ENCODE data around the gene CHPF2. TPM values are rescaled to one million over a fixed set of nuclear protein-coding genes. Genes with fewer than 3 reads are reported as not detected.

The CHPF2 gene
- total RNA-seq, 1 donor, result 95.3 TPM

DNA sequence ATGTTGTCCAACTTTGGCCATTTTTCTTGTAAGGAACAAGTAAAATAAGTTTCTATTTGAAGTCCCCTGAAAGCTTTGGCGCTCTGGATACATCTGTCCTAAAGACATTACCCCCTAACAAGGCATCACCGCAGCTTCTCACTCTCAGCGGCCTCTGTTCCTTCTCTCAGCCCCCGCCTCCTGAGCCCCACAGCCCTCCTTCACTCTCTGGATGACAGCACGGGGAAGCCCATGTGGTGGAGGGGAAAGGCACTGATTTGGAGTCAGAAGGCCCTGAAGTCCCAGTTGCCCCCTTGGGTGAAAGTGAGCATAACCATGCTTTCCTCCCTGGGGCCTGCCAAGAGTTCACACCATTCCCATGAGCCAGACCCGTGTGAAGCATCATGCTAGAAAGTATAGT lies 26.6 kb upstream of the CHPF2 start:
- DNase-seq (ENCODE audit: low read depth in 2 of 3, low spot score in 2 of 3), result peak in 1 of 3 donors; percentile 42

- peak; percentile 22 to 95 (median 85) for DNase-seq (ENCODE audit: low read depth in 2 of 3, low spot score in 2 of 3)
Observed at GRCh38 chr7:151206914-151207313, 25.4 kb upstream of the CHPF2 start.

DNA sequence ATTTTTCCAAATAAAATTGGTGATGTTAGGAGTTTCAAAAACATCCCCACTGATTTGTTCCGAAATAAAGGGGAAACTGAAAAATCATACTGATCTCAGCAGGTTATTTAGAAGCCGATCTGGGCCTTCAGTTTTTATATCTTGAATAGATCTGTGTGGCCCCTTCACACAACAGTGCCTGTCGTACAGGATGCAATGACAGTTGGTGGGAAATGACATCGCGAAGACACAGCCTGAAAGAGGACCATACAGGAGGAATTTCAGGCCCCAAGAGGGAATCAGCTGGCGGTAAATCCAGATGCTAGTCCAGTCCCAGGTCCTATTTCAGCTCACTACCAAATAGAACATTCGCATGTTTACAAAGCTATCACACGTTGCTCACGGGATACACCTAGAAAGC lies 25.0 kb upstream of the CHPF2 start:
- no peak for DNase-seq (ENCODE audit: low read depth in 2 of 3, low spot score in 2 of 3)

GRCh38 chr7:151207804-151208203 lies 24.5 kb upstream of the CHPF2 start:
- DNase-seq (ENCODE audit: low read depth in 2 of 3, low spot score in 2 of 3), result no peak

- no peak for DNase-seq (ENCODE audit: low read depth in 2 of 3, low spot score in 2 of 3)
Observed at GRCh38 chr7:151208253-151208862, 23.9 kb upstream of the CHPF2 start.

- no peak for DNase-seq (ENCODE audit: low read depth in 2 of 3, low spot score in 2 of 3)
Observed at GRCh38 chr7:151209588-151209987, 22.7 kb upstream of the CHPF2 start.

- DNase-seq (ENCODE audit: low read depth in 2 of 3, low spot score in 2 of 3), result no peak
Observed at GRCh38 chr7:151210087-151210854, 22.0 kb upstream of the CHPF2 start, which contains the start of gene H2BK1. TSS of gene H2BK1 (minus strand) at chr7:151210488. CDS start at chr7:151210318, 170 bp downstream.

GRCh38 chr7:151211155-151211772 lies 21.0 kb upstream of the CHPF2 start:
- no peak for DNase-seq (ENCODE audit: low read depth in 2 of 3, low spot score in 2 of 3)

- no peak for DNase-seq (ENCODE audit: low read depth in 2 of 3, low spot score in 2 of 3)
Observed at GRCh38 chr7:151212626-151213025, 19.7 kb upstream of the CHPF2 start.

GRCh38 chr7:151213826-151214225 lies 18.5 kb upstream of the CHPF2 start:
- DNase-seq (ENCODE audit: low read depth in 2 of 3, low spot score in 2 of 3), result no peak

DNA sequence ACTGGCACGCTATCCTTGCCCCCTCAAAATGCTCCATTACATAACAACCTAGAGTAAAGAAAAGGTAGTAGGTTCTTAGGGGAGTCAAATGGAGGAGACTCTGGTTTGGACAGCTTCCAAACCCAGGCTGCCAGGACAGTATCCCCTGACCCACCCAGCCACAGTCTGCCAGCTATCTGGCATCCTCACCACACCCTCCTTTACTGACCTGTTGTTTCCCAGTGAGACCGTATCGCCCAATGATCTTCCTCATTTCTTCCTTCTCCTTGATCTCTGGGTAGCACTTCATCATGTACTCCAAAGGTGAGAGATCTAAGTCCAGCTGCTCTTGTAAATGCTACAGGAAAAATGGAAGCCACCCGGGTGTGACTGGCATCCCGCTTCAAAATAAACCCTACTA lies 16.9 kb upstream of the CHPF2 start:
- no peak for DNase-seq (ENCODE audit: low read depth in 2 of 3, low spot score in 2 of 3)

DNA sequence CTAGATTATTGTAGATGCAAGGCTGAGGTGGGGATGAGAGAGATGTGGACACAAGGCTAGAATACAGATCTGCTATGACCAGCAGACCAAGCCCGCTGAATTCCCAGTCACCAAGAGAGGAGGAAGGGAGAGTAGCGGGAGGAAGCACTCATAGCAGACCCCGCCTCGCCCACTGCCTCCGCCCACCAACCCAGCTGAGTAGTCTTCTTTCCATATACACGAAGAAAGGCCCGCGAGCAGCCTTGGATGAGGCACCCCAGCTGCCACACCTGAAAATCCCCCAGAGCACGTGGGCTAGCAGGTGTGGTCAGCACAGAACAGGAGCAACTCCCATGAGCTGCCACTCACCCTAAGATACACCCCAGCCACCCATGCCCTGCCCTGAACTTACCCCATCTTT lies 14.1 kb upstream of the CHPF2 start:
- no peak for DNase-seq (ENCODE audit: low read depth in 2 of 3, low spot score in 2 of 3)

GRCh38 chr7:151223728-151224127 lies 8.6 kb upstream of the CHPF2 start:
- DNase-seq (ENCODE audit: low read depth in 2 of 3, low spot score in 2 of 3), result no peak

- no peak for DNase-seq (ENCODE audit: low read depth in 2 of 3, low spot score in 2 of 3)
Observed at GRCh38 chr7:151225948-151226510, 6.3 kb upstream of the CHPF2 start.

DNA sequence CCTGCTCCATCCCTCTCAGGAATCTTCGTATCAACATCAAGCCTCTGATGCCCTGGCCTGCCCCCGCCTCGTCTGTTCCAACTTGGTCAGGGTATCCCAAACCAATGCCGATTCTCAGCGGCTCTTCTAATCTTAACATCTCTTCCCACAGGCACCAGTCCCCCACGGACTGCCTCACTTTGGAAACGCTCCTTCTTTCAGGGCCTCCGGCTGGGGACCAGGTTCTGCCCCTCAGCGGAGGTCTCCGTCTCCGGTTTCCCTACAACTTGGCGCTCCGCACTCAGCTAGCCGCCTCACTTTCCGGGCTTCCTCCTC lies 5.8 kb upstream of the CHPF2 start:
- no peak for DNase-seq (ENCODE audit: low read depth in 2 of 3, low spot score in 2 of 3)

GRCh38 chr7:151226875-151227782 lies 5.2 kb upstream of the CHPF2 start, which contains the start of gene ABCF2:
TSS of gene ABCF2 (minus strand) at chr7:151227205. CDS start at chr7:151226458, 747 bp downstream.
- peak; percentile 92 to 99 (median 98) for DNase-seq (ENCODE audit: low read depth in 2 of 3, low spot score in 2 of 3)

DNA sequence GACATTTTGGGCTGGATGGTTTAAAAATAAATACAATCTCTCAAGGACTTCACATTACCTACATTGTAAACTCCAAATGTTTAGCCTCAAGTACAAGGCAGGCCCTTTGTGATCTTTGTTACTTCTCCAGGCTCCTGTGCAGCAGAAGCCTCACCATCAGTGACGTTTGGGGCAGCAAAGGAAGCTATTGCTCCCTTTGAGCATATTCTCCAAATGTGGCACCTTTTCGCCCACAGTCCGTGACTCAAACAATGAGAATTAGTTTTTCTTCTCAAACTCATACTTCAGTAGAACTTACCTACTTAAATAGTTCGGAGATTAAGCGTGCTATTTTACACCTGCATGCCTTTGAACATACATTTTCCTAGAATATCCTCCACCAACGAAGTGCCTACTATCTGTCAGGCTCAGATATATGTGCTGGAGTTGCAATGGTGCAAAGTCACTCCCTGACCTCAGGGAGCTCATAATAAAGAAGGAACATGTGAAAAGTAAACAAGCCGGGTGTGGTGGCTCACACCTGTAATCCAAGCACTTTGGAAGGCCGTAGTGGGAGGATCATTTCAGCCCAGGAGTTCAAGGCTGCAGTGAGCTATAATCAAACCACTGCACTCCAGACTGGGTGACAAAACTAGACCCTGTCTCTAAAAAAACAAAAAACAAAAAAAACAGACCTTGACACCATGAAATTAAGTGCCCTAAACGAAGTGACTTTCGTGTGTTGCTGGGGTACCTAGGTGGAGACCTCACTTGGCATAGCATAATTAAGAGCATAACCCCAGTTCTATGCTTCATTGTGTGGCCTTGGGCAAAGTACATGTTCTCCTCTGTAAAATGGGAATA lies 4.0 kb upstream of the CHPF2 start:
- DNase-seq (ENCODE audit: low read depth in 2 of 3, low spot score in 2 of 3), result no peak

DNA sequence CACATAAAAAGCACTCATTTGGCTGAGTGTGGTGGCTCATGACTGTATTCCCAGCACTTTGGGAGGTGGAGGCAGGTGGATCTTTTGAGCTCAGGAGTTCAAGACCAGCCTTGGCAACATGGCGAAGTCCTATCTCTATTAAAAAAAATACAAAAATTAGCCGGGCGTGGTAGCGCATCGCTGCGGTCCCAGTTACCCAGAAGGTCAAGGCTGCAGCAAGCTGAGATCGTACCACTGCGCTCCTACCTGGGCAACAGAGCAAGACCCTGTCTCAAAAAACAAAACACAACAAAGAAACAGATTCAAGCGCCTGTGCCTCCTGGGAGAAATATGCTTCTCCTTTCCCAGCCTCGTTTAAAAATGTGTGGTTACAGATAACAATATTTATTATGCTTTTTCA lies 3.0 kb upstream of the CHPF2 start:
- no peak for DNase-seq (ENCODE audit: low read depth in 2 of 3, low spot score in 2 of 3)

DNA sequence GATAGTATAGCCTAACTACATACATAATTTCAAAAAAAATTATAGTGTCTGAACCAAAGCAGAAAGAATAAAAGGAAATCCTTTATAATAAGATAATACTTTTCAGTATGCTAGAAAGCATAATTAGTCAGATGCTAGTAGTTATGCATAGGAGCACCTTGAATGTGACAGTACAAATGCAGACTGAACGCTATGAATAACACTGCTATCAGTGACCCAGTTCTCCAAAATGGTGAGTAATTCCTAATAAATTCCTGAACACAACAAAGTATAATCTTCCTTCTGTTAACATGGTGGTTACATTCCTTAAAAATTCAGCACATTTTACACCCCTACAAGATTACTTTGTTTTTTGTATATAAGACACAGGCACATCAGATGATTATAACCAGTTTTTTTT lies 1.2 kb upstream of the CHPF2 start:
- DNase-seq (ENCODE audit: low read depth in 2 of 3, low spot score in 2 of 3), result no peak

Measured in hematopoietic multipotent progenitor cell (in vitro differentiated cells).